AG09319 (cell line): ENCODE results near the gene NCS1.
A peak's percentile ranks its signal among the peaks of the same experiment; 100 is the strongest.

ENCODE experiments used
- DNase-seq: peaks from one replicate; pipeline ENCODE4 v3.0.0-alpha.2; 2010; ENCODE audit warnings: low read depth; ENCODE audit errors: extremely low read depth
- CTCF ChIP-seq: IDR thresholded peaks from 2 replicates; pipeline ENCODE4 v1.5.1; 2011; ENCODE audit warnings: low read depth, mild to moderate bottlenecking, inconsistent platforms, low read length, moderate library complexity

The NCS1 gene

GRCh38 chr9:130239363-130239695 lies 67.1 kb downstream of the NCS1 start:
- no peak for DNase-seq
- TF ChIP-seq CTCF = no peak

GRCh38 chr9:130239741-130240241 lies 67.6 kb downstream of the NCS1 start:
- no peak for DNase-seq
- no peak for TF ChIP-seq CTCF

- DNase-seq = no peak
- TF ChIP-seq CTCF = no peak
Measured at GRCh38 chr9:130240410-130241197, 68.4 kb downstream of the NCS1 start.

- DNase-seq = no peak
- TF ChIP-seq CTCF = no peak
Measured at GRCh38 chr9:130241198-130241535, 69.0 kb downstream of the NCS1 start.

GRCh38 chr9:130242270-130243014 lies 70.2 kb downstream of the NCS1 start:
- DNase-seq = no peak
- TF ChIP-seq CTCF = no peak

- peak; percentile 85 for TF ChIP-seq CTCF
- DNase-seq = no peak
Measured at GRCh38 chr9:130243015-130243881, 71.0 kb downstream of the NCS1 start.

- no peak for DNase-seq
Measured at GRCh38 chr9:130243882-130244170, 71.6 kb downstream of the NCS1 start.

More at GRCh38 chr9:130243882-130244170, 71.6 kb downstream of the NCS1 start:
- TF ChIP-seq CTCF = no peak
